Mesothelial cell of epicardium (in vitro differentiated cells): ENCODE results near the gene PDIA6. TPM values are rescaled to one million over a fixed set of nuclear protein-coding genes. Genes with fewer than 3 reads are reported as not detected.

ENCODE experiments used
- DNase-seq, 2 experiments: peaks; one replicate each; pipeline ENCODE4 v3.0.0; 2021; ENCODE audit warnings: low spot score in 2 of 2; ENCODE audit not compliant: unreplicated experiment in 2 of 2
- H3K27ac Mint-ChIP-seq: 2 replicates; pipeline ENCODE4 v1.8.0; 2021; ENCODE audit warnings: mixed read lengths
- H3K27me3 Mint-ChIP-seq: 2 replicates; pipeline ENCODE4 v1.8.0; 2021; ENCODE audit warnings: low read depth, mixed read lengths
- H3K36me3 Mint-ChIP-seq: 2 replicates; pipeline ENCODE4 v1.8.0; 2021; ENCODE audit warnings: mixed read lengths
- H3K4me1 Mint-ChIP-seq: 2 replicates; pipeline ENCODE4 v1.8.0; 2021; ENCODE audit warnings: mixed read lengths
- H3K4me3 Mint-ChIP-seq: 2 replicates; pipeline ENCODE4 v1.8.0; 2021; ENCODE audit warnings: mild to moderate bottlenecking, moderate library complexity, mixed read lengths
- H3K9me3 Mint-ChIP-seq: 2 replicates; pipeline ENCODE4 v1.8.0; 2021; ENCODE audit warnings: mixed read lengths
- CTCF ChIP-seq: fragments of 200-600 bp; sonication (generic); IDR thresholded peaks from one replicate; pipeline ENCODE4 v1.5.0; 2021; ENCODE audit warnings: antibody characterized with exemption; ENCODE audit not compliant: unreplicated experiment
- total RNA-seq: library from RNA; stranded (reverse); gene quantifications from 3 replicates; pipeline ENCODE4 v1.2.1, GENCODE V29; 2021

Gene PDIA6
- total RNA-seq, 1 donor from 2014 or later: 201 TPM

GRCh38 chr2:10844097-10844496 is 31.5 kb upstream of the PDIA6 start:
- peaks cover 19% of the 10 kb centered on the region for H3K9me3 Mint-ChIP-seq
- TF ChIP-seq CTCF: no peak
- no peak for DNase-seq
- no peaks in the 10 kb centered on the region for H3K36me3 Mint-ChIP-seq
- H3K4me1 Mint-ChIP-seq: peaks cover 7% of the 10 kb centered on the region
- no peak overlapping the region for H3K4me3 Mint-ChIP-seq
- peaks cover 15% of the 10 kb centered on the region for H3K27me3 Mint-ChIP-seq
- no peak overlapping the region for H3K27ac Mint-ChIP-seq

GRCh38 chr2:10842506-10842905 is 29.9 kb upstream of the PDIA6 start:
- H3K4me1 Mint-ChIP-seq: peaks cover 7% of the 10 kb centered on the region
- TF ChIP-seq CTCF: no peak
- peaks cover 19% of the 10 kb centered on the region for H3K9me3 Mint-ChIP-seq
- no peak overlapping the region for H3K27ac Mint-ChIP-seq
- H3K27me3 Mint-ChIP-seq: peaks cover 28% of the 10 kb centered on the region
- H3K4me3 Mint-ChIP-seq: no peak overlapping the region
- no peak for DNase-seq
- H3K36me3 Mint-ChIP-seq: no peaks in the 10 kb centered on the region

GRCh38 chr2:10841547-10842219 is 29.1 kb upstream of the PDIA6 start:
- H3K36me3 Mint-ChIP-seq: no peaks in the 10 kb centered on the region
- H3K4me1 Mint-ChIP-seq: peaks cover 7% of the 10 kb centered on the region
- peaks cover 36% of the 10 kb centered on the region for H3K27me3 Mint-ChIP-seq
- H3K27ac Mint-ChIP-seq: no peak overlapping the region
- no peak overlapping the region for H3K4me3 Mint-ChIP-seq
- TF ChIP-seq CTCF: no peak
- H3K9me3 Mint-ChIP-seq: peaks cover 19% of the 10 kb centered on the region
- no peak for DNase-seq

- no peak for DNase-seq
- H3K4me3 Mint-ChIP-seq: no peak overlapping the region
These were observed 27.2 kb upstream of the PDIA6 start for GRCh38 chr2:10839813-10840212.

GRCh38 chr2:10838734-10839133 is 26.1 kb upstream of the PDIA6 start:
- peaks cover 35% of the 10 kb centered on the region for H3K27me3 Mint-ChIP-seq
- peaks cover under 1% of the 10 kb centered on the region for H3K4me1 Mint-ChIP-seq
- no peak overlapping the region for H3K27ac Mint-ChIP-seq
- H3K9me3 Mint-ChIP-seq: peaks cover 19% of the 10 kb centered on the region
- H3K4me3 Mint-ChIP-seq: no peak overlapping the region
- H3K36me3 Mint-ChIP-seq: no peaks in the 10 kb centered on the region
- TF ChIP-seq CTCF: no peak
- no peak for DNase-seq

More at GRCh38 chr2:10839813-10840212, 27.2 kb upstream of the PDIA6 start:
- TF ChIP-seq CTCF: no peak
- no peaks in the 10 kb centered on the region for H3K36me3 Mint-ChIP-seq
- H3K27ac Mint-ChIP-seq: no peak overlapping the region
- peaks cover 33% of the 10 kb centered on the region for H3K27me3 Mint-ChIP-seq
- peaks cover 19% of the 10 kb centered on the region for H3K9me3 Mint-ChIP-seq
- peaks cover 7% of the 10 kb centered on the region for H3K4me1 Mint-ChIP-seq
